ENCODE measurements around the gene PDE7B.

PDE7B gene

DNA sequence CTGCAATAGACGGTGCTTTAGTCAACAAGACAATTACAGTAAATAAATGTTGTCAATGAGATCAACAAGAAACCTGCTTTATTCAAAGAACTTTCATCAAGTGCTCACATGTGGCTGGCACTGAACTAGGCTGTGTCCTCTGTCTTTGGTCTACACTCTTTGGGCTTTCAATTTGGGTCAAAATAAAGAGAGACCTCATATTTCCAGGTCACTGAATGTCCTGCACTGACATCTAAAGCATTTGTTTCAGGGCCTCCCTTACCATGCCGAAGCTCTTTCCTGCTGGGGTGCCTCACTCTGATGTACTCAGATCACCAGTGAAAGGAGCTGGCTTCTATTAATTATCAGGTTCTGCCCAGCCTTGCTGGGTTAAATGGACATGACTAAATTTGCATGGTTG is 32.0 kb downstream of the PDE7B start:
- H3K79me2 ChIP-seq (ENCODE audit: control insufficient read depth, insufficient read depth, low read length, poor library complexity): no peaks in the 10 kb centered on the region
- no peaks in the 10 kb centered on the region for H3K27me3 ChIP-seq (ENCODE audit: insufficient read depth, low read length)
- no peak overlapping the region for H4K12ac ChIP-seq (ENCODE audit: low read depth, low read length)
- no peak overlapping the region for H4K91ac ChIP-seq (ENCODE audit: low read depth, low read length)
- no peak overlapping the region for H2AFZ ChIP-seq (ENCODE audit: insufficient read depth, low read length, poor library complexity)
- H3K18ac ChIP-seq (ENCODE audit: low read length): no peak overlapping the region
- no peak overlapping the region for H2BK5ac ChIP-seq (ENCODE audit: low read depth, low read length, poor library complexity)
- no peaks in the 10 kb centered on the region for H3K79me1 ChIP-seq (ENCODE audit: low read length)
- DNase-seq: no peak
- no peak overlapping the region for H2BK120ac ChIP-seq (ENCODE audit: insufficient read depth, low read length, poor library complexity)
- no peak overlapping the region for H3K4me3 ChIP-seq (ENCODE audit: low read depth, low read length)
- no peak overlapping the region for H3K4ac ChIP-seq (ENCODE audit: low read depth, low read length)
- no peak overlapping the region for H3K4me2 ChIP-seq (ENCODE audit: low read length)
- H3K4me1 ChIP-seq (ENCODE audit: control insufficient read depth in 1 of 2, insufficient read depth in 2 of 2, low read length in 2 of 2): no peaks in the 10 kb centered on the region
- H2AK5ac ChIP-seq (ENCODE audit: low read length): no peak overlapping the region
- H2BK12ac ChIP-seq (ENCODE audit: low read length): no peak overlapping the region
- no peak overlapping the region for H3K14ac ChIP-seq (ENCODE audit: low read length)
- no peak overlapping the region for H3K23ac ChIP-seq (ENCODE audit: low read length)
- no peaks in the 10 kb centered on the region for H3K36me3 ChIP-seq (ENCODE audit: control insufficient read depth in 1 of 2, insufficient read depth in 2 of 2, low read length in 2 of 2)
- H4K8ac ChIP-seq (ENCODE audit: low read depth, low read length): no peak overlapping the region
- no peaks in the 10 kb centered on the region for H3K9me3 ChIP-seq (ENCODE audit: insufficient read depth, low read depth, low read length)
- H3K9ac ChIP-seq (ENCODE audit: low read length): no peak overlapping the region
- WGBS (ENCODE audit: extremely low coverage, insufficient coverage, insufficient read length): no CpG with 5 or more reads among the region's 2 CpGs
- H3K27ac ChIP-seq (ENCODE audit: low read depth, low read length): no peak overlapping the region

DNA sequence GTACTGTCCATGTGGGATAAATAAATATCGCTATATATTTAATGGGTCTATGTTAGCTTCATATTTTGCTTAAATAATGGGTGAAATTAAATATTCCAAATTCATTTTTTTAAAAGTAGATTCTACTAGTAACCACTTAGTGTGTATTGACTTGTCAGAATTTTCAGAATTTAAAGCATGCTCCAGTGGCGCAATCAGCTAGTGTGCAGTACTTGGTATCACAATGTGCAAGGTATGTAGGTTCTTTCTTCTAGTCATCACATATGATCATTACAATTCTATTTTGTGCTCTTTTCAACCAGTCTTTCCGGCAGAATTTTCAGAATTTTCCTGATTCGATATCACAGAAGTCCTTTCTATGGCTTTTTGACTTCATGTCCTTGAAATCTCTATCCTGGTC is 32.6 kb downstream of the PDE7B start:
- peak in 1 of 2 donors; percentile 57 for DNase-seq
- H3K14ac ChIP-seq (ENCODE audit: low read length): no peak overlapping the region
- no CpG with 5 or more reads among the region's 4 CpGs for WGBS (ENCODE audit: extremely low coverage, insufficient coverage, insufficient read length)

GRCh38 chr6:135887069-135887468 is 35.6 kb downstream of the PDE7B start:
- H3K4me2 ChIP-seq (ENCODE audit: low read length): no peak overlapping the region
- no peak overlapping the region for H3K4ac ChIP-seq (ENCODE audit: low read depth, low read length)
- H4K8ac ChIP-seq (ENCODE audit: low read depth, low read length): no peak overlapping the region
- no peak overlapping the region for H2BK12ac ChIP-seq (ENCODE audit: low read length)
- H3K79me2 ChIP-seq (ENCODE audit: control insufficient read depth, insufficient read depth, low read length, poor library complexity): no peaks in the 10 kb centered on the region
- H2BK120ac ChIP-seq (ENCODE audit: insufficient read depth, low read length, poor library complexity): no peak overlapping the region
- H2AFZ ChIP-seq (ENCODE audit: insufficient read depth, low read length, poor library complexity): no peak overlapping the region
- H3K27ac ChIP-seq (ENCODE audit: low read depth, low read length): no peak overlapping the region
- H3K36me3 ChIP-seq (ENCODE audit: control insufficient read depth in 1 of 2, insufficient read depth in 2 of 2, low read length in 2 of 2): no peaks in the 10 kb centered on the region
- H3K79me1 ChIP-seq (ENCODE audit: low read length): no peaks in the 10 kb centered on the region
- WGBS (ENCODE audit: extremely low coverage, insufficient coverage, insufficient read length): no CpG with 5 or more reads among the region's 1 CpG
- H3K18ac ChIP-seq (ENCODE audit: low read length): no peak overlapping the region
- H3K4me3 ChIP-seq (ENCODE audit: low read depth, low read length): no peak overlapping the region
- H4K91ac ChIP-seq (ENCODE audit: low read depth, low read length): no peak overlapping the region
- H3K23ac ChIP-seq (ENCODE audit: low read length): no peak overlapping the region
- H2AK5ac ChIP-seq (ENCODE audit: low read length): no peak overlapping the region
- H2BK5ac ChIP-seq (ENCODE audit: low read depth, low read length, poor library complexity): no peak overlapping the region
- DNase-seq: no peak
- no peaks in the 10 kb centered on the region for H3K9me3 ChIP-seq (ENCODE audit: insufficient read depth, low read depth, low read length)
- H3K14ac ChIP-seq (ENCODE audit: low read length): no peak overlapping the region
- H4K12ac ChIP-seq (ENCODE audit: low read depth, low read length): no peak overlapping the region
- H3K27me3 ChIP-seq (ENCODE audit: insufficient read depth, low read length): no peaks in the 10 kb centered on the region
- no peak overlapping the region for H3K9ac ChIP-seq (ENCODE audit: low read length)
- H3K4me1 ChIP-seq (ENCODE audit: control insufficient read depth in 1 of 2, insufficient read depth in 2 of 2, low read length in 2 of 2): no peaks in the 10 kb centered on the region

More for the DNA sequence above, 32.6 kb downstream of the PDE7B start:
- no peak overlapping the region for H3K23ac ChIP-seq (ENCODE audit: low read length)
- H4K12ac ChIP-seq (ENCODE audit: low read depth, low read length): no peak overlapping the region
- no peak overlapping the region for H3K18ac ChIP-seq (ENCODE audit: low read length)
- no peaks in the 10 kb centered on the region for H3K36me3 ChIP-seq (ENCODE audit: control insufficient read depth in 1 of 2, insufficient read depth in 2 of 2, low read length in 2 of 2)
- H4K8ac ChIP-seq (ENCODE audit: low read depth, low read length): no peak overlapping the region
- no peak overlapping the region for H3K4me3 ChIP-seq (ENCODE audit: low read depth, low read length)
- no peak overlapping the region for H4K91ac ChIP-seq (ENCODE audit: low read depth, low read length)
- no peak overlapping the region for H2BK12ac ChIP-seq (ENCODE audit: low read length)
- no peaks in the 10 kb centered on the region for H3K79me2 ChIP-seq (ENCODE audit: control insufficient read depth, insufficient read depth, low read length, poor library complexity)
- H3K9me3 ChIP-seq (ENCODE audit: insufficient read depth, low read depth, low read length): no peaks in the 10 kb centered on the region
- H3K4me1 ChIP-seq (ENCODE audit: control insufficient read depth in 1 of 2, insufficient read depth in 2 of 2, low read length in 2 of 2): no peaks in the 10 kb centered on the region
- H3K27me3 ChIP-seq (ENCODE audit: insufficient read depth, low read length): no peaks in the 10 kb centered on the region
- H2BK120ac ChIP-seq (ENCODE audit: insufficient read depth, low read length, poor library complexity): no peak overlapping the region
- no peak overlapping the region for H3K27ac ChIP-seq (ENCODE audit: low read depth, low read length)
- H3K9ac ChIP-seq (ENCODE audit: low read length): no peak overlapping the region
- no peak overlapping the region for H3K4me2 ChIP-seq (ENCODE audit: low read length)
- no peak overlapping the region for H2BK5ac ChIP-seq (ENCODE audit: low read depth, low read length, poor library complexity)
- no peaks in the 10 kb centered on the region for H3K79me1 ChIP-seq (ENCODE audit: low read length)
- H2AK5ac ChIP-seq (ENCODE audit: low read length): no peak overlapping the region
- no peak overlapping the region for H3K4ac ChIP-seq (ENCODE audit: low read depth, low read length)
- H2AFZ ChIP-seq (ENCODE audit: insufficient read depth, low read length, poor library complexity): no peak overlapping the region

GRCh38 chr6:135888818-135889217 is 37.3 kb downstream of the PDE7B start:
- no peaks in the 10 kb centered on the region for H3K9me3 ChIP-seq (ENCODE audit: insufficient read depth, low read depth, low read length)
- no peak overlapping the region for H3K14ac ChIP-seq (ENCODE audit: low read length)
- no peak overlapping the region for H3K4ac ChIP-seq (ENCODE audit: low read depth, low read length)
- no peak overlapping the region for H4K91ac ChIP-seq (ENCODE audit: low read depth, low read length)
- H3K27ac ChIP-seq (ENCODE audit: low read depth, low read length): no peak overlapping the region
- DNase-seq: no peak
- H3K4me1 ChIP-seq (ENCODE audit: control insufficient read depth in 1 of 2, insufficient read depth in 2 of 2, low read length in 2 of 2): no peaks in the 10 kb centered on the region
- H4K12ac ChIP-seq (ENCODE audit: low read depth, low read length): no peak overlapping the region
- no peak overlapping the region for H3K9ac ChIP-seq (ENCODE audit: low read length)
- no peak overlapping the region for H3K4me2 ChIP-seq (ENCODE audit: low read length)
- no peak overlapping the region for H2AFZ ChIP-seq (ENCODE audit: insufficient read depth, low read length, poor library complexity)
- H2BK5ac ChIP-seq (ENCODE audit: low read depth, low read length, poor library complexity): no peak overlapping the region
- no peak overlapping the region for H2BK12ac ChIP-seq (ENCODE audit: low read length)
- H2BK120ac ChIP-seq (ENCODE audit: insufficient read depth, low read length, poor library complexity): no peak overlapping the region
- no peaks in the 10 kb centered on the region for H3K36me3 ChIP-seq (ENCODE audit: control insufficient read depth in 1 of 2, insufficient read depth in 2 of 2, low read length in 2 of 2)
- no peak overlapping the region for H4K8ac ChIP-seq (ENCODE audit: low read depth, low read length)
- no peak overlapping the region for H3K18ac ChIP-seq (ENCODE audit: low read length)
- no peak overlapping the region for H3K4me3 ChIP-seq (ENCODE audit: low read depth, low read length)
- no peak overlapping the region for H3K23ac ChIP-seq (ENCODE audit: low read length)
- H2AK5ac ChIP-seq (ENCODE audit: low read length): no peak overlapping the region
- H3K79me2 ChIP-seq (ENCODE audit: control insufficient read depth, insufficient read depth, low read length, poor library complexity): no peaks in the 10 kb centered on the region
- no peaks in the 10 kb centered on the region for H3K27me3 ChIP-seq (ENCODE audit: insufficient read depth, low read length)
- no peaks in the 10 kb centered on the region for H3K79me1 ChIP-seq (ENCODE audit: low read length)
